ES-I3 (cell line): Measurements from ENCODE around the gene PRR5L.
A peak's percentile ranks its signal among the peaks of the same experiment; 100 is the strongest.
"Not testable (repeated sequence)": the region's sequence is repeated elsewhere in the genome, so short reads cannot be mapped to it uniquely, and the experiment has no call there.

Source experiments
- H3K36me3 ChIP-seq: 2 replicates; pipeline ENCODE4 v1.6.1; 2013; ENCODE audit warnings: mild to moderate bottlenecking, low read length, control low read depth, moderate library complexity; ENCODE audit not compliant: insufficient read depth
- H3K4me1 ChIP-seq: 2 replicates; pipeline ENCODE4 v1.6.1; 2013; ENCODE audit warnings: mild to moderate bottlenecking, control low read depth, low read length; ENCODE audit not compliant: insufficient read depth
- H3K9ac ChIP-seq: 2 replicates; pipeline ENCODE4 v1.6.1; 2013; ENCODE audit warnings: low read depth, mild to moderate bottlenecking, low read length, moderate library complexity
- H3K9me3 ChIP-seq: 2 replicates; pipeline ENCODE4 v1.6.1; 2013; ENCODE audit warnings: mild to moderate bottlenecking, low read length, moderate library complexity; ENCODE audit not compliant: control insufficient read depth, insufficient read depth

Gene PRR5L

GRCh38 chr11:36500315-36500721, 204.2 kb downstream of the PRR5L start:
- H3K36me3 ChIP-seq: no peaks in the 10 kb centered on the region; the same call in 1 of the 2 replicates
- no peaks in the 10 kb centered on the region for H3K9me3 ChIP-seq
- no peak overlapping the region for H3K9ac ChIP-seq
- H3K4me1 ChIP-seq: peaks cover 12% of the 10 kb centered on the region

GRCh38 chr11:36501236-36501635, 205.1 kb downstream of the PRR5L start:
- no peaks in the 10 kb centered on the region for H3K36me3 ChIP-seq

DNA sequence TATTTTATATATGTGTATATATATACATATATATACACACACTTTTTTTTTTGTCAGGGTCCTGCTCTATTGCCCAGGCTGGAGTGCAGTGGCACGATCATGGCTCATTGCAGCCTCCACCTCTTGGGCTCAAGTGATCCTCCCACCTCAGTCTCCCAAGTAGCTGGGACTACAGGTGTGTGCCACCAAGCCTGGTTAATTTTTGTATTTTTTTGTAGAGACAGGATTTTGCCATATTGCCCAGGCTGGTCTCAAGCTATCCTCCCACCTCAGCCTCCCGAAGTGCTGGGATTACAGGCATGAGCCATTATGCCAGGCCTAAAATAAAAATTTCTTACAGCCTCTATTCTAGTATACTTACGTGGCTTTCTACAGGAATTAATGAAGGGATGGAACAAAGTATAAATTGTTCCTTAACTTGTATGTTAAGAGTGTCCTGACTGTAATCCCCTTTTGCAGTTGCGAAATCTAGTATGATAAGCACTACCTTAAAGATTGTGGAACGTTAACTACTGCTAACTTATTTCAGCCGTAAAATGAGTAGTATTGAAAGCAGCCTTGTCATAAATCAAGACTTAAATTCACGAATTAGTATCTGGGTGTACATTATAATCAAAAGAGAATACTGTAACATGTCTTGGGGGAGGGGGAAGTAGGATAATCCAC, 211.9 kb downstream of the PRR5L start:
- H3K9me3 ChIP-seq: no peaks in the 10 kb centered on the region
- H3K9ac ChIP-seq: no peak overlapping the region
- no peaks in the 10 kb centered on the region for H3K36me3 ChIP-seq
- H3K4me1 ChIP-seq: no peaks in the 10 kb centered on the region

More at GRCh38 chr11:36501236-36501635, 205.1 kb downstream of the PRR5L start:
- H3K4me1 ChIP-seq: peaks cover 12% of the 10 kb centered on the region
- H3K9me3 ChIP-seq: no peaks in the 10 kb centered on the region
- H3K9ac ChIP-seq: no peak overlapping the region

- Histone ChIP-seq H3K9ac (peak overlapping the region; percentile 55; the same call in 1 of the 2 replicates), H3K4me1 (no peaks in the 10 kb centered on the region), H3K9me3 (peaks cover 3% of the 10 kb centered on the region; the same call in 1 of the 2 replicates), H3K36me3 (no peaks in the 10 kb centered on the region)
Measured at GRCh38 chr11:36508743-36509142, 212.7 kb downstream of the PRR5L start.

DNA sequence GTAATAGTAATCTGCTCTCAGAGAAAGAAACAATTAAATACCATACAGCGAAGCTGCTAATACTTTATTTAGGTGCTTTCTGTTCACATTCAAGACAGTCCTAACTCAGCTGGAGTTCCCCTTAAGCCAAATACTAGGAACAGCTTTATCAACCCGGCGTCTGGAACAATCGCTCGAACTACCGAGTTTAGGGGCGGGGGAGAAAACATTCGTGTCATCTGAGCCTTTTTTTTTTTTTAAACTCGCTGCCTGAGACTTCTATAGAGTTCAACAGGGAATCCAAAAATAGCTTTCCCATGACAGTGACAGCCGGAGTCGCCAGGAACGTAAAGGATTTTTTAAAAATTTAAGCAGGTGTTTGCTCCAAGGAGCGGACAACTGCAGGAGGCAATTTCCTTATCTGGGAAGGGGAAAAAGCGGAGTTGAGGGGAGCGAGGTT, 213.1 kb downstream of the PRR5L start:
- H3K36me3 ChIP-seq: no peaks in the 10 kb centered on the region
- peaks cover 6% of the 10 kb centered on the region for H3K9me3 ChIP-seq
- no peaks in the 10 kb centered on the region for H3K4me1 ChIP-seq
- peak overlapping the region; percentile 55 for H3K9ac ChIP-seq

DNA sequence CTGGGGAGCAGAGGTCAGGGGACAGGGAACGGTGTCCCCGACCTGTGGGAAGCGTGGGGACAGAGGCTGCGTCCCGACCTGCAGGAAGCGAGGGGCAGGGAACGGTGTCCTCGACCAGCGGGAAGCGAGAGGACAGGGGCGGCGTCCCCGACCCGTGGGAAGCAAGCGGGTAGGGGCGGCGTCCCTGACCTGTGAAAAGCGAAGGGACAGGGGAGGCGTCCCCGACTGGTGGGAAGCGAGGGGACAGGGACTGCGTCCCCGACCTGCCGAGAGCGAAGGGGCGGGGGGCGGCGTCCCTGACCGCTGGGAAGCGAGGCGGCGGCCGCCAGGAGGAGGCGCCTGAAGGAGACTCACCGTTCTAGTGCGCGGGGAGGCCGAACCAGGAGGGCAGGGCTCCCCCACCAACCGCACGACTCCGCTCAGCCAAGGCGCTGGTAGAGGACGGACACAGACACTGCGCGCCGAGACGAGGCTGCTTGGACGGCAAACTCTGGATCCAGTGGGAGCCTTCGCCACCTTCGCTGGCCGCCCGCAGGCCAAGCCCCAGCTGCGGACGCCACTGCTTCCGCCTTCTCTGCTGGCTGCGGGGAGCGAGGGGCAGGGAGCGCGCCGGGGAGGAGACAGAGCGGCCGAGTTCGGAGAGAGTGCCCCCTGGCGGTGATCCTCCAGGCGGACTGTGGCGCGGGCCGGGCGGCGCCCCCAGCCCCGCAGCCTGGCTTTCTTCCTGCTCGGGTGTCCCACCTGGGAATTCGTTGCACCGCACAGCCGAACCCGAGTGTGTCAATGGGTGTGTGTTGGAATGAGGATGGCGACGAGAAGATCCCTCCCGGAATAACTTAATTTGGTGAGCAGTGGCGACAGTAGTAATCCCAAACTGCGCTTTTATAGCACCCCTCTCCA, 213.9 kb downstream of the PRR5L start, which contains the start of gene TRAF6:
TRAF6 (minus strand) TSS at position 579 of the 900 bp plus-strand sequence. CDS start 8,757 bp downstream, outside the sequence.
- Histone ChIP-seq H3K9ac (peak within 1 kb of the TSS; percentile 55), H3K4me1 (no peaks in the 10 kb centered on the region), H3K9me3 (peaks cover 6% of the 10 kb centered on the region), H3K36me3 (no peaks in the 10 kb centered on the region)

- H3K36me3 ChIP-seq: no peaks in the 10 kb centered on the region
- H3K4me1 ChIP-seq: no peaks in the 10 kb centered on the region
- H3K9ac ChIP-seq: peak overlapping the region; percentile 55
- H3K9me3 ChIP-seq: peaks cover 6% of the 10 kb centered on the region
Measured at GRCh38 chr11:36510594-36510942, 214.5 kb downstream of the PRR5L start.

DNA sequence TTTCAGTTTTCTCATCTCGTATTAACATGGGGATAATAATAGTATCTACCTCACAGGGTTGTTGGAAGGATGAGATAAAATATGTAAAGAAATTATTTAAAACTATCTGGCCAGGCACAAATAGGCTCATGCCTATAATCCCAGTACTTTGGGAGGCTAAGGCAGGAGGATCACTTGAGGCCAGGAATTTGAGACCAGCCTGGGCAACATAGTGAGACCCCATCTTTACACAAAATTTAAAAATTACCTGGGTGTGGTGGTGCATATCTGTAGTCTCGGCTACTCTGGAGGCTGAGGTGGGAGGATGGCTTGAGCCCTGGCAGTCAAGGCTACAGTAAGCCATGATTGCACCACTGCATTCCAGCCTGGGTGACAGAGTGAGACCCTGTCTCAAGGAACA, 215.0 kb downstream of the PRR5L start:
- H3K4me1 ChIP-seq, H3K9ac ChIP-seq, H3K9me3 ChIP-seq, H3K36me3 ChIP-seq: not testable (repeated sequence)

DNA sequence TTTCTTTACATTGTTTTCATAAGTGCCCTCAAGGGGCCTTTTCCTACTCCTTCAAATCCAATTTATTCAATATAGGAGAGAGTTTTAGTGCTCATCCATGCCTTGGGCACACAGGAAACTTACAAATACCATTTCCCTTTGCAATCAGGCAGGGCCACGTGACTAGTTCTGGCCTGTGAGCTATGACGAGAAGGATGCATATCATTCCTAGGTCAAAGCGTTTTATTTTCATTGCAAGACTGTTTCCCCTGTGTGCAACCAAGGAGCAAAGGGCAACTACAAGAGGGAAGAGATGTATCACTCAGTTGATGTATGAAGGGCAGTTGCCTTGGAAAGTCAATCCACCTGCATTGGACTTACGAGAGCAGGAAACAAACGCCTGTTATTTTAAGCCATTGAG, 215.9 kb downstream of the PRR5L start:
- Histone ChIP-seq H3K9me3 (peaks cover 6% of the 10 kb centered on the region), H3K9ac (no peak overlapping the region), H3K36me3 (no peaks in the 10 kb centered on the region), H3K4me1 (no peaks in the 10 kb centered on the region)

DNA sequence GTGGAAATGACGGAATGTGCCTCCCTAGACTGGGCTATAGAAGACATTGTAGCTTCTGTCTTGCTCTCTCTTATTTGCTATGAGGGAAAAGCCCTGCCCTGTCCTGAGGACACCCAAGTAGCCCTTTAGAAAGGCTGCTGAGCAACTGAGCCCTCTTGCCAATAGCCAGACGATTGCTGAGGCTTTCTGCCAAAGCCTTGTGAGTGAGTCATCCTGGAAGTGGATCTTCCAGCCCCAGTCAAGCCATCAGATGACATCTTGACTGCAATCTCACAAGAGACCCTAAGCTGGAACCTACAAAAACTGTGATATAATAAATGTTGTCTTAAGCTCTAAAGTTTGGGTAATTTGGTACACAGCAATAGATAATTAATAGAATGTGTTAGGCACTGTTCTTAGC, 217.9 kb downstream of the PRR5L start:
- H3K36me3 ChIP-seq: no peaks in the 10 kb centered on the region
- no peaks in the 10 kb centered on the region for H3K4me1 ChIP-seq
- H3K9ac ChIP-seq: no peak overlapping the region
- peaks cover 6% of the 10 kb centered on the region for H3K9me3 ChIP-seq
